HepG2 (cell line): ENCODE measurements around the gene OSBPL3. TPM values are rescaled to one million over a fixed set of nuclear protein-coding genes. Genes with fewer than 3 reads are reported as not detected.

Experiments used
- AHDC1 ChIP-seq: sonication (generic); formaldehyde crosslinking; IDR thresholded peaks from 2 replicates; pipeline ENCODE4 v1.5.1; 2020; ENCODE audit warnings: mild to moderate bottlenecking, missing genetic modification reagents, borderline replicate concordance
- ARID4A ChIP-seq: sonication (generic); formaldehyde crosslinking; IDR thresholded peaks from 2 replicates; pipeline ENCODE4 v1.5.0; 2020; ENCODE audit warnings: mild to moderate bottlenecking, missing genetic modification reagents, borderline replicate concordance
- ARNT ChIP-seq: fragments of 450-650 bp; IDR thresholded peaks from 2 replicates; pipeline ENCODE4 v1.6.1; 2017
- ATF4 ChIP-seq, 2 experiments: fragments of 450-650 bp in 1 of 2; sonication (generic) in 1 of 2; formaldehyde crosslinking; IDR thresholded peaks; 2 replicates each; pipeline versions ENCODE4 v1.5.0 to v1.8.0; 2020 to 2022; ENCODE audit warnings: mild to moderate bottlenecking in 1 of 2, missing genetic modification reagents in 1 of 2
- NFKB2 ChIP-seq: sonication (generic); formaldehyde crosslinking; IDR thresholded peaks from 2 replicates; pipeline ENCODE4 v1.4.0; 2020; ENCODE audit warnings: missing genetic modification reagents, borderline replicate concordance
- PAF1 ChIP-seq: IDR thresholded peaks from 2 replicates; pipeline ENCODE4 v1.6.1; 2016; ENCODE audit warnings: missing genetic modification reagents, missing compliant biosample characterization
- PRPF4 ChIP-seq: fragments of 200-400 bp; formaldehyde crosslinking; IDR thresholded peaks from 2 replicates; pipeline ENCODE4 v1.6.1; 2016; ENCODE audit warnings: low read length, low read depth; ENCODE audit not compliant: poor library complexity, severe bottlenecking
- ZBTB7A ChIP-seq: sonication (generic); formaldehyde crosslinking; IDR thresholded peaks from 2 replicates; pipeline ENCODE4 v1.8.0; 2022; ENCODE audit warnings: mild to moderate bottlenecking, missing genetic modification reagents
- ZNF770 ChIP-seq: sonication (generic); formaldehyde crosslinking; IDR thresholded peaks from 2 replicates; pipeline ENCODE4 v1.5.0; 2020; ENCODE audit warnings: mild to moderate bottlenecking, missing genetic modification reagents
- polyA plus RNA-seq, 8 experiments: library from polyadenylated mRNA; depleted of rRNA in 3 of 8; stranded (reverse) in 7 of 8; unstranded in 1 of 8; fragments of >200 nt; fragmentation: Illumina TruSeq in 4 of 8; extraction: Trizol in 4 of 8; gene quantifications; 2 replicates each; pipeline versions ENCODE4 v1.2.1 to v1.2.3, GENCODE V29; 2011 to 2016; ENCODE audit warnings: low read depth in 4 of 8, missing spikeins in 1 of 8, mixed read lengths in 1 of 8; ENCODE audit not compliant: insufficient read depth in 1 of 8
- total RNA-seq, 5 experiments: library from RNA; depleted of rRNA; stranded (reverse); fragments of >200 nt; fragmentation: Illumina TruSeq; extraction: Trizol; gene quantifications; 2 replicates each; pipeline ENCODE4 v1.2.3, GENCODE V29; 2016; ENCODE audit warnings: low read depth in 1 of 5
- TF ChIP-seq, protein P1 (sequence below): sonication (generic); formaldehyde crosslinking; IDR thresholded peaks from 2 replicates; pipeline ENCODE4 v1.5.1; 2020; ENCODE audit warnings: missing genetic modification reagents, mild to moderate bottlenecking, borderline replicate concordance

The OSBPL3 gene
- total and polyA plus RNA-seq, 2 of the 13 experiments (the other 11 are each of a cell fraction or from before 2014, with no cell fraction given), result 8.8 to 28.9 TPM

GRCh38 chr7:24755541-24756407, 224.2 kb downstream of the OSBPL3 start (continued):
- TF ChIP-seq AHDC1 (CRISPR knock-in tag) (peak; percentile 75; the same call in 1 of the 2 replicates), PAF1 (CRISPR knock-in tag) (no peak), NFKB2 (no peak), ARID4A (no peak), PRPF4 (no peak), ZBTB7A (no peak), ZNF770 (CRISPR knock-in tag) (0 out of 2 replicates have a peak, but pooled peaks have one; percentile 13), ATF4 (CRISPR knock-in tag; IDR thresholded peaks at IDR 0.05) (peak in 1 of 2 experiments; percentile 59; a peak in 2 of 4 replicates), ARNT (no peak)
- TF ChIP-seq, protein P1, sequence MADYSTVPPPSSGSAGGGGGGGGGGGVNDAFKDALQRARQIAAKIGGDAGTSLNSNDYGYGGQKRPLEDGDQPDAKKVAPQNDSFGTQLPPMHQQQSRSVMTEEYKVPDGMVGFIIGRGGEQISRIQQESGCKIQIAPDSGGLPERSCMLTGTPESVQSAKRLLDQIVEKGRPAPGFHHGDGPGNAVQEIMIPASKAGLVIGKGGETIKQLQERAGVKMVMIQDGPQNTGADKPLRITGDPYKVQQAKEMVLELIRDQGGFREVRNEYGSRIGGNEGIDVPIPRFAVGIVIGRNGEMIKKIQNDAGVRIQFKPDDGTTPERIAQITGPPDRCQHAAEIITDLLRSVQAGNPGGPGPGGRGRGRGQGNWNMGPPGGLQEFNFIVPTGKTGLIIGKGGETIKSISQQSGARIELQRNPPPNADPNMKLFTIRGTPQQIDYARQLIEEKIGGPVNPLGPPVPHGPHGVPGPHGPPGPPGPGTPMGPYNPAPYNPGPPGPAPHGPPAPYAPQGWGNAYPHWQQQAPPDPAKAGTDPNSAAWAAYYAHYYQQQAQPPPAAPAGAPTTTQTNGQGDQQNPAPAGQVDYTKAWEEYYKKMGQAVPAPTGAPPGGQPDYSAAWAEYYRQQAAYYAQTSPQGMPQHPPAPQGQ (CRISPR knock-in tag), result no peak
